HG03095 (cell line): ENCODE results near the gene PJA2.
"Not testable (repeated sequence)": the region's sequence is repeated elsewhere in the genome, so short reads cannot be mapped to it uniquely, and the experiment has no call there.

Experiments
- ATAC-seq: cut with Tn5 transposase; IDR thresholded peaks from one replicate; pipeline ENCODE4 v1.9.1; 2021; ENCODE audit warnings: moderate library complexity; ENCODE audit not compliant: unreplicated experiment

PJA2 gene

GRCh38 chr5:109309326-109310063 is 100.3 kb downstream of the PJA2 start:
- ATAC-seq, result no peak

- no peak for ATAC-seq
Observed at GRCh38 chr5:109307951-109308350, 101.8 kb downstream of the PJA2 start.

- no peak for ATAC-seq
Observed at GRCh38 chr5:109307456-109307855, 102.3 kb downstream of the PJA2 start.

GRCh38 chr5:109305352-109305751 is 104.4 kb downstream of the PJA2 start:
- ATAC-seq, result no peak

GRCh38 chr5:109304309-109304708 is 105.5 kb downstream of the PJA2 start:
- no peak for ATAC-seq

- no peak for ATAC-seq
Observed at GRCh38 chr5:109300367-109300766, 109.4 kb downstream of the PJA2 start.

- ATAC-seq, result no peak
Observed at GRCh38 chr5:109299557-109299956, 110.2 kb downstream of the PJA2 start.

- ATAC-seq, result no peak
Observed at GRCh38 chr5:109298794-109299193, 111.0 kb downstream of the PJA2 start.

- ATAC-seq, result no peak
Observed at GRCh38 chr5:109297900-109298299, 111.9 kb downstream of the PJA2 start.

GRCh38 chr5:109291090-109291489 is 118.7 kb downstream of the PJA2 start:
- no peak for ATAC-seq

- no peak for ATAC-seq
Observed at GRCh38 chr5:109290231-109290630, 119.5 kb downstream of the PJA2 start.

GRCh38 chr5:109286628-109287027 is 123.1 kb downstream of the PJA2 start:
- not testable (repeated sequence) for ATAC-seq
